CMK (cell line): ENCODE results near the gene SLC17A1.

Experiments used
- DNase-seq: peaks from one replicate; pipeline ENCODE4 v3.0.0-alpha.2; 2010; ENCODE audit warnings: low read depth

Gene SLC17A1, protein sequence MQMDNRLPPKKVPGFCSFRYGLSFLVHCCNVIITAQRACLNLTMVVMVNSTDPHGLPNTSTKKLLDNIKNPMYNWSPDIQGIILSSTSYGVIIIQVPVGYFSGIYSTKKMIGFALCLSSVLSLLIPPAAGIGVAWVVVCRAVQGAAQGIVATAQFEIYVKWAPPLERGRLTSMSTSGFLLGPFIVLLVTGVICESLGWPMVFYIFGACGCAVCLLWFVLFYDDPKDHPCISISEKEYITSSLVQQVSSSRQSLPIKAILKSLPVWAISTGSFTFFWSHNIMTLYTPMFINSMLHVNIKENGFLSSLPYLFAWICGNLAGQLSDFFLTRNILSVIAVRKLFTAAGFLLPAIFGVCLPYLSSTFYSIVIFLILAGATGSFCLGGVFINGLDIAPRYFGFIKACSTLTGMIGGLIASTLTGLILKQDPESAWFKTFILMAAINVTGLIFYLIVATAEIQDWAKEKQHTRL

DNA sequence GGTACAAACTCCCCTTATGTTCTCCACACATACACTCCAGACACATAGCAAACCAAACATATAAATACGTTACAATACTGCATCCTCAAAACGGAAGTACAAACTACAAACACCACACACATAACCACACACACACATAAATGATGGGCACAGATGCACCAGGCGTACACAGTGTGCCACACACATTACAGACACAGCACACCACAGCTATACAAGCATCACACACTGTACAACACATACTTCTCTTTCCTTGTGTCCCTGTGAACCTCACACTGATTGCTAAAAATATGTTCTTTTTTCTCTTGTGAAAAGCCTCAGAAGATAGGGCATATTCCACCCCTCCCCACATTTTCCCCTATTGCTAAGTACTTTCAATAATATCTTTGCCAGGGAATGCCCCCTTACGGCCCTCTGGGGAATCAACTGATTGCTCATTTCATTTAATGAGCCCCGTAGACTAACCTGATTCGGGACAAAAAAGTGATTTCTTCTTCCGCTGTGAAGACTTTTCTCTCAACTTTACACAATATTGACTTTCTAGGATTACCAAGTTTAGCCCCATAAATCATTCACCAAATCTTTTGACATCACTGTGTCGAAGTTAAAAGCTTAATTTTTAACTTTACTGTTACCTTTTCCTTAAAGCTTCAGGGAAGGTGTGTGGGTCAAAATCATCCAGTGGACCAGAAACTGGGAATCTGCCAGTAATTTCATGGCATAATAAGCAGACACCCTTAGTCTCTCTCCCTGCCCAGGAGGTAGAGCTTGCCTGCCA lies at the start of gene SLC17A1:
Gene SLC17A1, minus strand, starts transcription at position 521 of the 775 bp plus-strand sequence. CDS start 1,495 bp downstream, outside the sequence.
- no peak for DNase-seq

DNA sequence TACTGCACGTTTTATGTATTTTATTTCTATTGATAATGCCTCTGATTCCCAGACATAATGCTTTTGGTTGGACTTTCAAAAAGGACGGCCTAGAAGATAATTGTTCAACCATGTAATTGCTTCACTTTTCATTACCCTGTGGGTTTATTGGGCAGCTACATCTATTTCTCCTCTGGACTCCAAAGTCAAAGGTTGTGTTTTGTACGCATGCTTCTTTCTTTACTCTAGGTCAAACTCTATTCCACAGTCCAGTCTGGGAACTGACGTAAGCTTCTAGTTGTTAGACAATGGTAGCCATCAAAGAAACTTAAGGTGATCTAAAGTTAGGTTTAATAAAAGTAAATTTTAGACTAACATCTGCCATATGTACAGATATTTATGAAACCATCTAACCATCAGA lies 48.7 kb upstream of the SLC17A1 start:
- no peak for DNase-seq

- no peak for DNase-seq
Measured at GRCh38 chr6:25878721-25879322, 47.0 kb upstream of the SLC17A1 start.

DNA sequence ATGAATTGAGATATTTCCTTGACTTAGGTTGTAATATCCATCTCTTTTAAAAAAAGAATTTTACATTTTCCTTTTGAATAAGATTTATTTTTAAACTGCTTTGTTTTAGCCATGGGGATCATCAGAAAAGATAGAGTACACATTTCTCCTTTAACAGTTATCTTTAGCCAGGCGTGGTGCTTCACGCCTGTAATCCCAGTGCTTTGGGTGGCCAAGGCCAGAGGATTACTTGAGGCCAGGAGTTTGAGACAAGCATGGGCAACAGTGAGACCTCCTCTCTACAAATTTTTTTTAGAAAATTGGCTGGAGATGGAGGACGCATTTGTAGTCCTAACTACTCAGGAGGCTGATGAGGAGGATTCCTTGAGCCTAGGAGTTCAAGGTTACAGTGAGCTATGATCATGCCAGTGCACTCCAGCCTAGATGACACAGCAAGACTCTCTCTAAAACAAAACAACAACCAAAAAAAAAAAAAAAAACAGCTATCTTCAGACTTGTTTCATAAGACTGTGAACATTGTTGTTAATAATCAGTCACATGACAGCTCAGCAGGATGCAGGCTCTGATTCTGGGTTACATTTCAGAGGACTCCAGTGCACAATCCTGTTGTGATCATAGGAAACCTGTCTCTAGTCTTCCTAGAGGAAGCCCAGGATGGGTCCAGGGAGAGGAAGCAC lies 44.2 kb upstream of the SLC17A1 start:
- DNase-seq: no peak

DNA sequence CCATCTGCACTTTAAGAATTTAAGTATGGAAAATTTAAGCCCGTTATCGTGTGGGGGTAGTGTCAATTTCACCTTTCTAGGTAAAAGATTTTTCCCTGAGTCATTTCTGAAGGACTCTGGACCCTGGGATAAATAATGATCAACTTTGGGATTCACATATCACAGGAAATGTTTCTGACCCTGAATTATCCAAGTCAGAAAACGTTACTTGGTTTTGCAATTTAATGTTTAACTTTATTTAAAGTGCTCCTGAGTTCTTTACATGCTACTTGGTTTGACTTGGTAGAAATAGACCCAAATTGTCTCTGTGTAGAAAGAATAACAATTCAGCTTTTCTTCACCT lies 43.7 kb upstream of the SLC17A1 start:
- no peak for DNase-seq

DNA sequence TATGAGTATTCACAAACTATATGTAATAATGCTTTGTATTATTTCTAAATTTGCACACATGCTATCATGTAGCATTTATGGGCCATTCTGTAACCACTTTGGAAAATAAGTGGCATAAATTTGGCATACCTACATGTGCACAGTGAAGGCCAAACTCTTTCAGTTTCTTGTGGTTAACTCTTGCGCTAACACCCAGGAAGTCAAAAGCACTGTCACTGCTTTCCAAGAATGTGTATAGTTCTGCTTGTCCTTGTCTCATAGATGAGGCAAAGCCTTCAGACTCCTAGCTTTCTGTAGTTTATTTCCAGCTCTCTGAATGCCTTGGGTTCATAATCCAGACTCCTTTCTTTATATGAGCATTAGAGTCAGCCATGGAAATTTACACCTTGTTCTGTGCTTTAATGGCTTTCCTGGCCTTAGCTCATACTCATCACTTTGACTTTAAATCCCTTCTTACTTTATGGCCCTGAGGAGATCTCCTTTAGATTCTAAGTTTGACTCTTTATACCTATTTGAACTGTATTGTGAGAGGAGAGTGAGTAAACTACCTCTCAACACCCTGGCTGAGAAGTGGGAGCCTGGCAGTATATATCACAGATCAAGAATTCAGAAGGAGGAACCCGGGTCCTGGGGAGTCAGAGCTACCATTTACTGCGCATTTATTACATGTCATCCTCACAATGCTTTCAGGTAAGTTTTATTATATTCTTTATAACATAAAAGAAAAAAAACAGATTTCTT lies 43.1 kb upstream of the SLC17A1 start:
- DNase-seq: no peak

GRCh38 chr6:25874118-25874517 lies 42.3 kb upstream of the SLC17A1 start, which contains the start of gene SLC17A3:
TSS of gene SLC17A3 (minus strand) at chr6:25874243. CDS start at chr6:25868387, 5,856 bp downstream.
- no peak for DNase-seq

DNA sequence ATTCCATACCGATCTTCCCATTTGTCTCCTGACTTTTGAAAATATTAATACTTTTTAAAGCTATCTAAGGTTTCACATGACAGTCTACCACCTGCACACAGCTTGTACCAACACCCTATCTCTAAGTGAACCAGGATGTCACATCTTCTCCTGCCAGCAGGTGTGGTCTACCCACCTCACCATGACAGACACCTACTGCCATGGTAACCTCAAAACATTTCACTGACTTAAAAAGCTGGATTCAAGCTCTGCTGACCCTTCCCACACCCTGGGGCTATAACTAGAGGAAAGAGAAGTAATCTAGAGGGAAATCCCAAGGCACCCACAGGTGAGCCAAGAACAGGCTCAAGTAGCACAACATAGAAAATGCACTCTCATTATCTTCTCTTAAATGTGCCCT lies 41.0 kb upstream of the SLC17A1 start:
- no peak for DNase-seq

DNA sequence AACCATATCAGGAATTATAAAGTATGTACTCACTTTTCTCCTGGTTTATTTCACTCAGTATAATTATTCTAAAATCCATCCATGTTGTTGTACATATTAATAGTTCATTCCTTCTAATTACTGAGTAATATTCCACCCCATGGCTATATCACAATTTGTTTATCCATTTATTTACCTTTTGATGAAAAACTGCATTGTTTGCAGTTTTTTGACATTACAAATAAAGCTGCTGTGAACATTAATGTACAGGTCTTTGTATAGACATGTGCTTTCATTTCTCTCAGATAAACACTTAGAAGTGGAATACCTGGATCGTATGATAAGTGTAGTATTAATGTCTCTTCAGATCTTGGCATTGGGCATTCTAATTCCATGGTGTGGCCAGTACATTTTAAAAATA lies 38.0 kb upstream of the SLC17A1 start:
- DNase-seq: no peak

- DNase-seq: no peak
Measured at GRCh38 chr6:25868436-25869183, 36.8 kb upstream of the SLC17A1 start.

- peak; percentile 29 for DNase-seq
Measured at GRCh38 chr6:25866011-25866410, 34.2 kb upstream of the SLC17A1 start.

- no peak for DNase-seq
Measured at GRCh38 chr6:25863360-25863759, 31.5 kb upstream of the SLC17A1 start.

GRCh38 chr6:25862199-25862598 lies 30.3 kb upstream of the SLC17A1 start:
- no peak for DNase-seq

DNA sequence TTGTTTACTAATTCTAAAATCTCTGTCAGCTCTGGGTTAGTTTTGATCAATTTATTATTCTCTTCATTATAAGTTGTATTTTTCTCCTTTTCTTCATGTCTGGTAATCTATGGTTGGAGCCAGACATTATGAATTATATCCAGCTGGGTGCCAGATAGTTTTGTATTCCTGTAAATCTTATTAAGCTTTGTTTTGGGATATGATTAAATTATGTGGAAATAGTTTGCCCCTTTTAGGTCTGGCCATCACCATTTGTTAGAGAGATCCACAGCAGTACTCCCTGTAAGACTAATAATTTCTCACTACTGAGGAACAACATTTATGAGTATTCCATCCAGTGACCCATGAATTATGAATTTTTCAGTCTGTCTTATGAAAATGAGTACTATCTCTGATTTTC lies 20.9 kb upstream of the SLC17A1 start:
- no peak for DNase-seq

DNA sequence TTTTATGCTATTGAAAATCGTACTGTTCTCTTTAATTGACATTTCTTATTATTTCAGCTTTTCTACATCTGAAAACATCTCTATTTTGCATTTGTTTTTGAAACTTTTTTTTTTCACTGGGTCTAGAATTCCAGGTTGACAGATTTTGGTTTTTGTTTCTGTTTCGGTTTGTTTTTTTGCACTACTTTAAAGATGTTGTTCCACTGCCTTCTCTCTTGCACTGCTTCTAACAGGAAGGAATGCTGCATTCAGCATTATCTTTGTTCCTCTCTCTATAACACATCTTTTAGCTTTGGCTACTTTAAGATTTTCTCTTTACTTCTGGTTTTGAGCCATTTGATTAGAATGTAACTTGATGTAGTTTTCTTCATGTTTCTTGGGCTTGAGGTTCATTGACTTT lies 20.1 kb upstream of the SLC17A1 start:
- DNase-seq: no peak

GRCh38 chr6:25844518-25844917 lies 12.7 kb upstream of the SLC17A1 start:
- no peak for DNase-seq

DNA sequence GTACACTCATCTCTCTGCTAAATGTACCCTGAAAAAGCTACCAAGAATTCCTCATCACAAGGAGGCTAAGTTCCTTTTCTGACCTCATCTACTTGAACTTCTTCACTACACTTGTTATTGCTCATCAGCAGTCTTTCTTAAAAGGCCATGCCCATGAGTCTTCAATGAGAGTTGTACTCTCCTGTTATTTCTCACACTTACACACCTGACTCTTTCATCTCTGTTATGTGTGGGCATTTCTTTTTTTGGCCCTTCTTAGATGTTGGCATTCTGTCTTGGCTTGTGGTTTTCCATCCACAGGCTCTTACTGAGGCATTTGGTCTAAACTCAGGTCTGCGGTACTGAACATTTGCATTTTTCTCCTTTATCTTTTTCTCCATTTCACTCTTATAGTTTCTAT lies 10.7 kb upstream of the SLC17A1 start:
- no peak for DNase-seq

- DNase-seq: no peak
Measured at GRCh38 chr6:25835442-25836283, 3.8 kb upstream of the SLC17A1 start.

- DNase-seq: peak; percentile 11
Measured at GRCh38 chr6:25834950-25835349, 3.1 kb upstream of the SLC17A1 start.

GRCh38 chr6:25833136-25833535 lies 1.3 kb upstream of the SLC17A1 start:
- no peak for DNase-seq
